Measurements from ENCODE around the gene PHKA1.

- no peak for TF ChIP-seq CTCF (IDR thresholded peaks at IDR 0.05)
- no peak for TF ChIP-seq POLR2A (IDR thresholded peaks at IDR 0.05)
These were observed 78.2 kb downstream of the PHKA1 start for GRCh38 chrX:72635930-72636329.

Data from right lobe of liver (tissue), 4 donors.